Omental fat pad (tissue), 4 donors: ENCODE measurements around the gene NR6A1. TPM values are rescaled to one million over a fixed set of nuclear protein-coding genes. Genes with fewer than 3 reads are reported as not detected.

ENCODE experiments used
- ATAC-seq: fragments of 150-250 bp; one replicate; pipeline ENCODE4 v1.9.1; 2016; ENCODE audit warnings: mild to moderate bottlenecking, moderate library complexity; ENCODE audit not compliant: low FRiP score
- DNase-seq: peaks from one replicate; pipeline ENCODE4 v3.0.0-alpha.2; 2019; ENCODE audit warnings: low spot score
- CTCF ChIP-seq, 3 donors: fragments of 450-650 bp; IDR thresholded peaks; one replicate each; pipeline ENCODE4 v1.5.1; 2016 to 2017; ENCODE audit warnings: antibody characterized with exemption in 3 of 3, mild to moderate bottlenecking in 3 of 3, moderate library complexity in 2 of 3
- total RNA-seq, 4 donors: library from RNA; depleted of rRNA; stranded (reverse); fragments of >200 nt; gene quantifications; one replicate each; pipeline ENCODE4 v1.1.0, GENCODE V29; 2016

Gene NR6A1
- total RNA-seq, 4 donors from 2014 or later, result 0.95 to 1.2 (median 1.0) TPM

GRCh38 chr9:124513376-124513994 is 257.6 kb downstream of the NR6A1 start:
- ATAC-seq (no peak), DNase-seq (no peak)
- no peak for TF ChIP-seq CTCF (IDR thresholded peaks at IDR 0.05)

GRCh38 chr9:124512806-124513204 is 258.3 kb downstream of the NR6A1 start:
- TF ChIP-seq CTCF (IDR thresholded peaks at IDR 0.05), result no peak
- ATAC-seq (no peak), DNase-seq (no peak)

- no peak for ATAC-seq
- no peak for DNase-seq
- TF ChIP-seq CTCF (IDR thresholded peaks at IDR 0.05), result no peak
Observed at GRCh38 chr9:124511891-124512805, 259.0 kb downstream of the NR6A1 start.

- no peak for TF ChIP-seq CTCF (IDR thresholded peaks at IDR 0.05)
- DNase-seq (no peak), ATAC-seq (no peak)
Observed at GRCh38 chr9:124511426-124511840, 259.7 kb downstream of the NR6A1 start.

- no peak for TF ChIP-seq CTCF (IDR thresholded peaks at IDR 0.05)
- DNase-seq (no peak), ATAC-seq (no peak)
Observed at GRCh38 chr9:124510650-124511425, 260.3 kb downstream of the NR6A1 start.

GRCh38 chr9:124507880-124508423 is 263.2 kb downstream of the NR6A1 start:
- DNase-seq (no peak), ATAC-seq (no peak)
- no peak for TF ChIP-seq CTCF (IDR thresholded peaks at IDR 0.05)
